GM12801 (cell line): ENCODE data around the gene CECR2.

Experiments used
- TF ChIP-seq, protein P1 (sequence below): IDR thresholded peaks from one replicate; pipeline ENCODE4 v1.5.1; 2011; ENCODE audit warnings: control low read depth; ENCODE audit not compliant: insufficient read length; ENCODE audit errors: extremely low read depth

The CECR2 gene

DNA sequence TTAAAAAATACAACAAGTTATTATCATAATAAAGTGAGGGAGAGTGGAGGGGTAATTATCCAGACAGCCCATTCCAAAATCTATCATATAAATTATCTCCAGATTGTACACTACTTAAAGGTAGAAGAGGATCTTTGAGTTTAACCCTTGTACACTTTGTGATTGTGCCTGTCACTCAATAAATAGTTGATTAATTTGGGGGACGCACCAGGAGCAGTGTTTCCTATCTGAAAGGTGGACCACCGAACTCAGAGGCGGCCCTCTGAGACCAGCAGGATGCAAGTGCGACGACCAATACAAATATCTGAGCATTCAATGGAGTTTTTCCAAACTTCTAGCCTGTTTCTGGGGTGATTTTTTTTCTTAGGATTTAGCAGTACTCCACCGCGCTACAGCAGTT lies 1.1 kb upstream of the CECR2 start:
- TF ChIP-seq, protein P1, sequence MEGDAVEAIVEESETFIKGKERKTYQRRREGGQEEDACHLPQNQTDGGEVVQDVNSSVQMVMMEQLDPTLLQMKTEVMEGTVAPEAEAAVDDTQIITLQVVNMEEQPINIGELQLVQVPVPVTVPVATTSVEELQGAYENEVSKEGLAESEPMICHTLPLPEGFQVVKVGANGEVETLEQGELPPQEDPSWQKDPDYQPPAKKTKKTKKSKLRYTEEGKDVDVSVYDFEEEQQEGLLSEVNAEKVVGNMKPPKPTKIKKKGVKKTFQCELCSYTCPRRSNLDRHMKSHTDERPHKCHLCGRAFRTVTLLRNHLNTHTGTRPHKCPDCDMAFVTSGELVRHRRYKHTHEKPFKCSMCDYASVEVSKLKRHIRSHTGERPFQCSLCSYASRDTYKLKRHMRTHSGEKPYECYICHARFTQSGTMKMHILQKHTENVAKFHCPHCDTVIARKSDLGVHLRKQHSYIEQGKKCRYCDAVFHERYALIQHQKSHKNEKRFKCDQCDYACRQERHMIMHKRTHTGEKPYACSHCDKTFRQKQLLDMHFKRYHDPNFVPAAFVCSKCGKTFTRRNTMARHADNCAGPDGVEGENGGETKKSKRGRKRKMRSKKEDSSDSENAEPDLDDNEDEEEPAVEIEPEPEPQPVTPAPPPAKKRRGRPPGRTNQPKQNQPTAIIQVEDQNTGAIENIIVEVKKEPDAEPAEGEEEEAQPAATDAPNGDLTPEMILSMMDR = no peak

DNA sequence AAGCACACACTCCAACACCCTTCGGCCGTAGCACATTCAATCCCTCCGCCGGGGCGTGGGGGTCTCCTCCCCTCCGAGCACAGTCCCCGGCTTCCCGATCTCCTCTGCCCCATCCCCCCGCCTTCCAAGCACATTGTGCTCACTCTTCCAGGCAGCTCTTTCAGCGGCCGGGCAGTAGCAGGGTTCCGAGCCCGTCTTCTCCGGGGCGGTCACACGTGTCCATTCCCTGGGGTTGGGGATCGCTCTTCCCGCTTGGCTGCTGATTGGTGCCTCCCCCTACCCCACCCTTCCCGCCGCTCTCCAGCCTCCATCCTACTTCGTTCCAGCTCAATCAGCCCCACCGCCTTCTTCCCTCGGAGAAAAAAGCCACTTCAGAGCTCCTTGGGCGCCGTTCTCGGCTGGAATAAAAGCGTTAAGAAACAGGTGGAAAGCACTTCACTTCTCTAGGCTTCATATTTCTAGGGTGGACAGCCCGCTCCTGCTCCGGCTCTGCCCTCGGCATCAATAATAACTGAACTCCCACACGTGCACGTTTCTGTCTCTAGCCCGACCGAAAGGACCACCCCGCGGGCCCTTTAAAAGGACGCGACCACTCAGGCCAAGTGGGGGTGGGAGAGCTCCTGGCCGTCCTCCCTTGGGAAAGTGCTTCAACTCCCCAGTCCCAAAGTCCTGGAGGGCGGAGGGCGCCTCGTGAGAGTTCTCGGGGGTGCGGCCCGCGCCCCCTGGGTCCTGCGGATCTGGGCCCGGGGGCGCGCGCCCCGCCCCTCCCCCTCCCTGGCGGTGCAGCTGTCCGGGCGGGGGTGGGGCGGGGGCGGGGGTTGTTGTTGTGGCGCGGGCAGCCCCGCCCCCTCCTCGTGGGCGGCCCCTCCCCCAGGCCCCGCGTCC lies 464 bp upstream of the CECR2 start:
- TF ChIP-seq, protein P1 = no peak

- TF ChIP-seq, protein P1 = no peak
These were observed 936 bp downstream of the CECR2 start for GRCh38 chr22:17370026-17370765.

DNA sequence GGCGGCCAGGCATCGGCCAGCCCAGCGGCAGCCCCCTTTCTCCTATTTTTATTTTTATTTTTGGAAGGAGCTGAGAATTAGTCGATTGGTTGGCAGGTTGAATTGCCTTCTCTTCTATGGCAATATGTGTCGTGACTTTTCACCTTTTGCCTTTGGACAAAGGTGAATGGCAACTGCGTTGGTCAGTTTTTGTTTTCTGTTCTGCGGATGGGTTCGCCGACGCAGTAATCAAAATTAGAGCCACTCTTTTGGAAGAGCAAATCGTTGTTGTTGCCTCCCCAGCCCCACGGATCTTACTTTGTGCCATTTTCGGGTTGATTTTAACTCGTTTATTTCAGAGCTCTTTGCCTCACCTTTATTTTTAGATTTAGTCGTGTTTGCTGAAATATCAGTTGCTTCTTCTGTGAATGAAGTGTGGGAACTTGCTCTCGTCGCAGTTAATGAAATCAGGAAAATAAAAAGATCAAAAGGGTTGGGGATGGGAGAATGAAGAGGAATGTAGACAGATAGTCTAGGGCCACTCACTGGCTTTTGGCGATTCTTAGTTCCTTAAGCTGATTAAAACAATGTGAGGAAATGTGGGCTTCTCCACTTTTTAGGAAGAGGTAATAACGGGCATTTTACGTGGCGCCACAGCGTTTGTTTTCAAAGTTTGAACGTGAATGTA lies 1.6 kb downstream of the CECR2 start:
- TF ChIP-seq, protein P1 = no peak

DNA sequence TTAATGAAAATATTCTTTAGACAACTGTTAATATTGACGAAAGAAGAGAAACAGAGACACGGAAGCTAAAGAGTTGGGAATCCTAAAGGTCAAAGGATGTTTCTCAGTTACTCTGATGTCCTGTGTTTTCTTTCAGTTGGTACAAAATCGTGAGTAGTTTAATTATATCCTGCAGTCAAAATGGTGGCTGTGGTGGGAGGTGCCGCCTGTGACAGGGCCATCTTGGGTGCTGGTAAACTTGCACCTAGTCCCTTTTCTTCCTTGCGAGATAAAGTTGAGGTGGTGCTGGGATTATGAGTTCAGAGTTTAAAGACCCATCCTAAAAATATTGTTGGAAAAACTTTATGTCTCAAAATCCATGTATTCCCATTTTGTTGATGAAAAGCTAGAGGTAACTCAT lies 2.2 kb downstream of the CECR2 start:
- TF ChIP-seq, protein P1 = no peak

- TF ChIP-seq, protein P1 = no peak
These were observed 4.6 kb downstream of the CECR2 start for GRCh38 chr22:17373855-17374254.
